ENCODE results near the gene SNPH.

The SNPH gene

GRCh38 chr20:1267809-1268374 is 1.8 kb downstream of the SNPH start:
- Histone ChIP-seq H3K9me3 (ENCODE audit: control insufficient read depth, low read length) (no peaks in the 10 kb centered on the region), H3K36me3 (ENCODE audit: control insufficient read depth, insufficient read depth, low read length) (no peaks in the 10 kb centered on the region), H3K9ac (ENCODE audit: low read length) (no peak overlapping the region), H3K27me3 (ENCODE audit: control insufficient read depth, insufficient read depth, low read length) (no peaks in the 10 kb centered on the region), H3K4me3 (ENCODE audit: low read length) (no peak overlapping the region), H3K4me1 (ENCODE audit: control insufficient read depth, insufficient read depth, low read length) (peaks cover 23% of the 10 kb centered on the region)

DNA sequence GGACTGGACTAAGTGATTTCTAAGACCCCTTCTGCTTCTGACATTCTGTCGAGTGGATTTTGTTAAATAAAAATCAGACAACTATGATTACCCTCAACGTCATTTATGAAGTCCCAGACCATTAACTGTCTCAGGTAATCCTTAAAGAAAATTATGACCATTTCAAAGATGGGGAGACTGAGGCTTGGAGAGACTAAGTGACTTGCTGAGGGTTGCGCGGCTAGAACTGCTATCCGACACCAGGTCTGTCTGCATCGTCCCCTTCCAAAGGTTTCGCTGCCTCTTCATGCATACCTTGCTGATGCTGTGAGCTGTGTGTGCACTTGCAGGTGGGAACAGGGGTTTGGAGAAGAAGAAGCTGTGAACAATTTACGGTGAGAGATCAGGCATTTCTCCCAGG is 3.1 kb downstream of the SNPH start:
- Histone ChIP-seq H3K4me1 (ENCODE audit: control insufficient read depth, insufficient read depth, low read length) (peaks cover 23% of the 10 kb centered on the region), H3K9ac (ENCODE audit: low read length) (no peak overlapping the region), H3K4me3 (ENCODE audit: low read length) (no peak overlapping the region)

GRCh38 chr20:1269850-1270249 is 3.8 kb downstream of the SNPH start:
- peaks cover 21% of the 10 kb centered on the region for H3K4me1 ChIP-seq (ENCODE audit: control insufficient read depth, insufficient read depth, low read length)
- H3K27me3 ChIP-seq (ENCODE audit: control insufficient read depth, insufficient read depth, low read length): no peaks in the 10 kb centered on the region
- no peaks in the 10 kb centered on the region for H3K36me3 ChIP-seq (ENCODE audit: control insufficient read depth, insufficient read depth, low read length)
- no peak overlapping the region for H3K4me3 ChIP-seq (ENCODE audit: low read length)
- H3K9me3 ChIP-seq (ENCODE audit: control insufficient read depth, low read length): no peaks in the 10 kb centered on the region
- no peak overlapping the region for H3K9ac ChIP-seq (ENCODE audit: low read length)

More for the DNA sequence above, 3.1 kb downstream of the SNPH start:
- H3K27me3 ChIP-seq (ENCODE audit: control insufficient read depth, insufficient read depth, low read length): no peaks in the 10 kb centered on the region
- no peaks in the 10 kb centered on the region for H3K9me3 ChIP-seq (ENCODE audit: control insufficient read depth, low read length)
- H3K36me3 ChIP-seq (ENCODE audit: control insufficient read depth, insufficient read depth, low read length): no peaks in the 10 kb centered on the region

- Histone ChIP-seq H3K4me1 (ENCODE audit: control insufficient read depth, insufficient read depth, low read length) (peaks cover 3% of the 10 kb centered on the region), H3K27me3 (ENCODE audit: control insufficient read depth, insufficient read depth, low read length) (no peaks in the 10 kb centered on the region), H3K9me3 (ENCODE audit: control insufficient read depth, low read length) (no peaks in the 10 kb centered on the region), H3K36me3 (ENCODE audit: control insufficient read depth, insufficient read depth, low read length) (no peaks in the 10 kb centered on the region), H3K4me3 (ENCODE audit: low read length) (no peak overlapping the region), H3K9ac (ENCODE audit: low read length) (no peak overlapping the region)
Measured at GRCh38 chr20:1272368-1273100, 6.4 kb downstream of the SNPH start.

GRCh38 chr20:1273366-1273765 is 7.3 kb downstream of the SNPH start:
- no peaks in the 10 kb centered on the region for H3K27me3 ChIP-seq (ENCODE audit: control insufficient read depth, insufficient read depth, low read length)

GRCh38 chr20:1274485-1275311 is 8.6 kb downstream of the SNPH start:
- Histone ChIP-seq H3K36me3 (ENCODE audit: control insufficient read depth, insufficient read depth, low read length) (no peaks in the 10 kb centered on the region), H3K4me1 (ENCODE audit: control insufficient read depth, insufficient read depth, low read length) (no peaks in the 10 kb centered on the region), H3K9me3 (ENCODE audit: control insufficient read depth, low read length) (no peaks in the 10 kb centered on the region), H3K27me3 (ENCODE audit: control insufficient read depth, insufficient read depth, low read length) (no peaks in the 10 kb centered on the region), H3K9ac (ENCODE audit: low read length) (no peak overlapping the region), H3K4me3 (ENCODE audit: low read length) (no peak overlapping the region)

More at GRCh38 chr20:1273366-1273765, 7.3 kb downstream of the SNPH start:
- Histone ChIP-seq H3K4me3 (ENCODE audit: low read length) (no peak overlapping the region), H3K4me1 (ENCODE audit: control insufficient read depth, insufficient read depth, low read length) (no peaks in the 10 kb centered on the region), H3K9me3 (ENCODE audit: control insufficient read depth, low read length) (no peaks in the 10 kb centered on the region), H3K9ac (ENCODE audit: low read length) (no peak overlapping the region), H3K36me3 (ENCODE audit: control insufficient read depth, insufficient read depth, low read length) (no peaks in the 10 kb centered on the region)

- Histone ChIP-seq H3K9me3 (ENCODE audit: control insufficient read depth, low read length) (no peaks in the 10 kb centered on the region), H3K9ac (ENCODE audit: low read length) (no peak overlapping the region), H3K4me1 (ENCODE audit: control insufficient read depth, insufficient read depth, low read length) (no peaks in the 10 kb centered on the region), H3K27me3 (ENCODE audit: control insufficient read depth, insufficient read depth, low read length) (no peaks in the 10 kb centered on the region), H3K4me3 (ENCODE audit: low read length) (no peak overlapping the region), H3K36me3 (ENCODE audit: control insufficient read depth, insufficient read depth, low read length) (no peaks in the 10 kb centered on the region)
Measured at GRCh38 chr20:1275919-1276318, 9.8 kb downstream of the SNPH start.

GRCh38 chr20:1277529-1278322 is 11.6 kb downstream of the SNPH start:
- no peaks in the 10 kb centered on the region for H3K9me3 ChIP-seq (ENCODE audit: control insufficient read depth, low read length)
- H3K9ac ChIP-seq (ENCODE audit: low read length): no peak overlapping the region
- no peaks in the 10 kb centered on the region for H3K36me3 ChIP-seq (ENCODE audit: control insufficient read depth, insufficient read depth, low read length)
- no peaks in the 10 kb centered on the region for H3K27me3 ChIP-seq (ENCODE audit: control insufficient read depth, insufficient read depth, low read length)
- no peak overlapping the region for H3K4me3 ChIP-seq (ENCODE audit: low read length)
- peaks cover 17% of the 10 kb centered on the region for H3K4me1 ChIP-seq (ENCODE audit: control insufficient read depth, insufficient read depth, low read length)

DNA sequence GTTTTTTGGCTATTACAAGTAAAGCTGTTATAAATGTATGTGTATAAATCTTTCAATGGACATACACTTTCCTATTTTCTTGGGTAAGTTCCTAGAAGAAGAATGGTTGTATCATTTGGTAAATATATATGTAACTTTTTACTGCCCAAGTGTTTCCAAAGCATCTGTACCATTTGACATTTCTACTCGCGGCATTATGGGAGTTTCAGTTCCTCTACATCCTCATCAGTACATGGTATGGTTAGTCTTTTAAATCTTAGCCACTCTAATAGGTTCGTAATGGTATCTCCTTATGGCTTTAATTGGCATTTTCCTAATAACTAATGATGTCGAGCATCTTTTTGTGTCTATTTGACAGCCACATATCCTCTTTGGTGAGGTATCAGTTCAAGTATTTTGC is 12.9 kb downstream of the SNPH start:
- no peak overlapping the region for H3K9ac ChIP-seq (ENCODE audit: low read length)
- H3K27me3 ChIP-seq (ENCODE audit: control insufficient read depth, insufficient read depth, low read length): no peaks in the 10 kb centered on the region
- H3K36me3 ChIP-seq (ENCODE audit: control insufficient read depth, insufficient read depth, low read length): no peaks in the 10 kb centered on the region
- peaks cover 22% of the 10 kb centered on the region for H3K4me1 ChIP-seq (ENCODE audit: control insufficient read depth, insufficient read depth, low read length)
- H3K9me3 ChIP-seq (ENCODE audit: control insufficient read depth, low read length): no peaks in the 10 kb centered on the region
- no peak overlapping the region for H3K4me3 ChIP-seq (ENCODE audit: low read length)

DNA sequence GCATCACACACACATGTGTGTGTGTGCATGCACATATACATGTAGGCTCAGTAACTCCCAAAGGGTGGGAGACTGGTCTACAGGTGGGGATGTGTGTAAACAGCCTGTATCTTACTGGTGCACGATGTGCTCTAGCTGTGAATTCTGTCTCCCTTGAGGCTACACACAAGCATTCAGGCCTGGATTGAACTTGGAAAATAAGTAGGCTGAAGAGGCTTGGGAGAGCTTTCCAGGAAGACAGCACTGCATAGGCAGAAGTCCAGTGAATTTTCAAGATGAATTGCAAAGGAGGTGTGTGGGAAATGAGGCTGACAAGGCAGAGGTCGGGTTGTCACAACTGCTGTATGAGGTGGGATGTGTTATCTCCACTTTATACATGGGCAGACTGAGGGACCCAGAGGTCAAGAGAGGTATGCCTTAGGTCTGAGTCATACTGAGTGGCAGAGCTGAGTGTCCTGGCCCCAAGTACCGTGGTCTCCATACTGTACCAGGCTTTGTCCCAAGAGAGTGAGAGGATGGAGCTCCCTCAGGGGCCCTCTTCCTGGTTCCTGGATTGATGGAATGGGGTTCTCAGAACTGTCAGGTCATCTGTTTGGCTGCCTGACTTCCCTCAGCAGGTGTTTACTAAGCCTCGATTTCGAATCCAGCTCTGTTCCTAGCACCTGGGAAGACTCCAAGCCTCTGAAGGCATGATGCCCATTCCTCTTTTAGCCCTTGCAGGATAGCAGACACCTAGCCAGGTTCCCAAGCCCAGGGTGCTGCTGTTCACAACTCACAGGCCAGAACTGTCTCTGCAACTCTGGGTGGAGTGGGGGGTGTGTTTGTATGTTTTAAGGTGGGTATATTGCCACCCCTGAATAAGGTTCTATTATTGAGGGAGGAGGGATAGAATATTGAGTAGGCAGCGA is 14.4 kb downstream of the SNPH start:
- Histone ChIP-seq H3K27me3 (ENCODE audit: control insufficient read depth, insufficient read depth, low read length) (no peaks in the 10 kb centered on the region), H3K36me3 (ENCODE audit: control insufficient read depth, insufficient read depth, low read length) (no peaks in the 10 kb centered on the region), H3K9ac (ENCODE audit: low read length) (no peak overlapping the region), H3K9me3 (ENCODE audit: control insufficient read depth, low read length) (no peaks in the 10 kb centered on the region), H3K4me3 (ENCODE audit: low read length) (no peak overlapping the region), H3K4me1 (ENCODE audit: control insufficient read depth, insufficient read depth, low read length) (peaks cover 24% of the 10 kb centered on the region)

Measured in mucosa of stomach (tissue), 1 donor.